ENCODE results near the gene CYTH3. TPM values are rescaled to one million over a fixed set of nuclear protein-coding genes. Genes with fewer than 3 reads are reported as not detected.
"Not testable (repeated sequence)": the region's sequence is repeated elsewhere in the genome, so short reads cannot be mapped to it uniquely, and the experiment has no call there.

The CYTH3 gene
- polyA plus RNA-seq, 2 donors = 5.7 to 7.2 TPM

- Histone ChIP-seq H3K27ac (ENCODE audit: low read depth in 2 of 2, low read length in 1 of 2) (no peak overlapping the region), H3K27me3 (ENCODE audit: control insufficient read depth in 1 of 2, insufficient read depth in 2 of 2, low read length in 2 of 2) (no peaks in the 10 kb centered on the region), H3K36me3 (ENCODE audit: control insufficient read depth in 2 of 2, insufficient read depth in 2 of 2, low read length in 1 of 2) (no peaks in the 10 kb centered on the region), H3K9me3 (ENCODE audit: control insufficient read depth in 2 of 2, insufficient read depth in 1 of 2, low read depth in 1 of 2, low read length in 1 of 2) (no peaks in the 10 kb centered on the region), H3K4me3 (ENCODE audit: low read depth in 1 of 2, low read length in 2 of 2) (no peak overlapping the region), H3K4me1 (ENCODE audit: control insufficient read depth in 2 of 2, insufficient read depth in 2 of 2, low read length in 1 of 2) (no peaks in the 10 kb centered on the region)
- whole genome bisulfite sequencing, 2 donors = 97% methylated on average over 5 of the region's 5 CpGs
These were observed 63.7 kb downstream of the CYTH3 start for GRCh38 chr7:6208573-6209328.

- no peak overlapping the region for H3K4me3 ChIP-seq (ENCODE audit: low read depth in 1 of 2, low read length in 2 of 2)
- H3K27ac ChIP-seq (ENCODE audit: low read depth in 2 of 2, low read length in 1 of 2) = no peak overlapping the region
- 70 to 74% methylated on average over 3 of the region's 3 CpGs for WGBS, 2 donors
These were observed 66.3 kb downstream of the CYTH3 start for GRCh38 chr7:6205971-6206660.

GRCh38 chr7:6203381-6203780, 69.0 kb downstream of the CYTH3 start:
- H3K4me1 ChIP-seq (ENCODE audit: control insufficient read depth in 2 of 2, insufficient read depth in 2 of 2, low read length in 1 of 2) = peaks cover 0 to 2% of the 10 kb centered on the region in 2 donors
- H3K9me3 ChIP-seq (ENCODE audit: control insufficient read depth in 2 of 2, insufficient read depth in 1 of 2, low read depth in 1 of 2, low read length in 1 of 2) = no peaks in the 10 kb centered on the region
- H3K27ac ChIP-seq (ENCODE audit: low read depth in 2 of 2, low read length in 1 of 2) = no peak overlapping the region
- H3K36me3 ChIP-seq (ENCODE audit: control insufficient read depth in 2 of 2, insufficient read depth in 2 of 2, low read length in 1 of 2) = peaks cover 0 to 2% of the 10 kb centered on the region in 2 donors
- 88 to 89% methylated on average over 5 of the region's 5 CpGs for WGBS, 2 donors
- H3K4me3 ChIP-seq (ENCODE audit: low read depth in 1 of 2, low read length in 2 of 2) = no peak overlapping the region
- no peaks in the 10 kb centered on the region for H3K27me3 ChIP-seq (ENCODE audit: control insufficient read depth in 1 of 2, insufficient read depth in 2 of 2, low read length in 2 of 2)

More at GRCh38 chr7:6205971-6206660, 66.3 kb downstream of the CYTH3 start:
- peaks cover 0 to under 1% of the 10 kb centered on the region in 2 donors for H3K36me3 ChIP-seq (ENCODE audit: control insufficient read depth in 2 of 2, insufficient read depth in 2 of 2, low read length in 1 of 2)
- H3K9me3 ChIP-seq (ENCODE audit: control insufficient read depth in 2 of 2, insufficient read depth in 1 of 2, low read depth in 1 of 2, low read length in 1 of 2) = no peaks in the 10 kb centered on the region
- H3K4me1 ChIP-seq (ENCODE audit: control insufficient read depth in 2 of 2, insufficient read depth in 2 of 2, low read length in 1 of 2) = peaks cover 0 to 2% of the 10 kb centered on the region in 2 donors
- H3K27me3 ChIP-seq (ENCODE audit: control insufficient read depth in 1 of 2, insufficient read depth in 2 of 2, low read length in 2 of 2) = no peaks in the 10 kb centered on the region

GRCh38 chr7:6202117-6202516, 70.3 kb downstream of the CYTH3 start:
- Histone ChIP-seq H3K27me3 (ENCODE audit: control insufficient read depth in 1 of 2, insufficient read depth in 2 of 2, low read length in 2 of 2) (no peaks in the 10 kb centered on the region), H3K4me3 (ENCODE audit: low read depth in 1 of 2, low read length in 2 of 2) (no peak overlapping the region), H3K4me1 (ENCODE audit: control insufficient read depth in 2 of 2, insufficient read depth in 2 of 2, low read length in 1 of 2) (peaks cover 0 to 2% of the 10 kb centered on the region in 2 donors), H3K9me3 (ENCODE audit: control insufficient read depth in 2 of 2, insufficient read depth in 1 of 2, low read depth in 1 of 2, low read length in 1 of 2) (no peaks in the 10 kb centered on the region), H3K36me3 (ENCODE audit: control insufficient read depth in 2 of 2, insufficient read depth in 2 of 2, low read length in 1 of 2) (peaks cover 0 to 2% of the 10 kb centered on the region in 2 donors), H3K27ac (ENCODE audit: low read depth in 2 of 2, low read length in 1 of 2) (no peak overlapping the region)
- WGBS, 2 donors = 84 to 91% methylated on average over 10 of the region's 10 CpGs

GRCh38 chr7:6200971-6201370, 71.5 kb downstream of the CYTH3 start:
- peaks cover 0 to 2% of the 10 kb centered on the region in 2 donors for H3K36me3 ChIP-seq (ENCODE audit: control insufficient read depth in 2 of 2, insufficient read depth in 2 of 2, low read length in 1 of 2)
- 96 to 98% methylated on average over 11 of the region's 11 CpGs for WGBS, 2 donors
- no peak overlapping the region for H3K4me3 ChIP-seq (ENCODE audit: low read depth in 1 of 2, low read length in 2 of 2)
- no peak overlapping the region for H3K27ac ChIP-seq (ENCODE audit: low read depth in 2 of 2, low read length in 1 of 2)
- H3K4me1 ChIP-seq (ENCODE audit: control insufficient read depth in 2 of 2, insufficient read depth in 2 of 2, low read length in 1 of 2) = peaks cover 0 to 2% of the 10 kb centered on the region in 2 donors
- H3K27me3 ChIP-seq (ENCODE audit: control insufficient read depth in 1 of 2, insufficient read depth in 2 of 2, low read length in 2 of 2) = no peaks in the 10 kb centered on the region
- no peaks in the 10 kb centered on the region for H3K9me3 ChIP-seq (ENCODE audit: control insufficient read depth in 2 of 2, insufficient read depth in 1 of 2, low read depth in 1 of 2, low read length in 1 of 2)

- Histone ChIP-seq H3K27ac (ENCODE audit: low read depth in 2 of 2, low read length in 1 of 2) (no peak overlapping the region), H3K4me3 (ENCODE audit: low read depth in 1 of 2, low read length in 2 of 2) (no peak overlapping the region), H3K4me1 (ENCODE audit: control insufficient read depth in 2 of 2, insufficient read depth in 2 of 2, low read length in 1 of 2) (peaks cover 0 to 2% of the 10 kb centered on the region in 2 donors), H3K36me3 (ENCODE audit: control insufficient read depth in 2 of 2, insufficient read depth in 2 of 2, low read length in 1 of 2) (peaks cover 0 to 2% of the 10 kb centered on the region in 2 donors), H3K27me3 (ENCODE audit: control insufficient read depth in 1 of 2, insufficient read depth in 2 of 2, low read length in 2 of 2) (no peaks in the 10 kb centered on the region), H3K9me3 (ENCODE audit: control insufficient read depth in 2 of 2, insufficient read depth in 1 of 2, low read depth in 1 of 2, low read length in 1 of 2) (no peaks in the 10 kb centered on the region)
- WGBS, 2 donors = 73 to 80% methylated on average over 4 of the region's 4 CpGs
These were observed 73.5 kb downstream of the CYTH3 start for GRCh38 chr7:6198689-6199595.

GRCh38 chr7:6197801-6198551, 74.4 kb downstream of the CYTH3 start:
- Histone ChIP-seq H3K9me3 (ENCODE audit: control insufficient read depth in 2 of 2, insufficient read depth in 1 of 2, low read depth in 1 of 2, low read length in 1 of 2) (no peaks in the 10 kb centered on the region), H3K36me3 (ENCODE audit: control insufficient read depth in 2 of 2, insufficient read depth in 2 of 2, low read length in 1 of 2) (peaks cover 0 to 2% of the 10 kb centered on the region in 2 donors), H3K27me3 (ENCODE audit: control insufficient read depth in 1 of 2, insufficient read depth in 2 of 2, low read length in 2 of 2) (no peaks in the 10 kb centered on the region), H3K27ac (ENCODE audit: low read depth in 2 of 2, low read length in 1 of 2) (no peak overlapping the region), H3K4me3 (ENCODE audit: low read depth in 1 of 2, low read length in 2 of 2) (no peak overlapping the region), H3K4me1 (ENCODE audit: control insufficient read depth in 2 of 2, insufficient read depth in 2 of 2, low read length in 1 of 2) (peaks cover 0 to 2% of the 10 kb centered on the region in 2 donors)
- WGBS, 2 donors = 75 to 85% methylated on average over 8 of the region's 8 CpGs

GRCh38 chr7:6193709-6194108, 78.7 kb downstream of the CYTH3 start:
- 83 to 86% methylated on average over 8 of the region's 8 CpGs for WGBS, 2 donors
- Histone ChIP-seq H3K9me3 (ENCODE audit: control insufficient read depth in 2 of 2, insufficient read depth in 1 of 2, low read depth in 1 of 2, low read length in 1 of 2) (no peaks in the 10 kb centered on the region), H3K27me3 (ENCODE audit: control insufficient read depth in 1 of 2, insufficient read depth in 2 of 2, low read length in 2 of 2) (no peaks in the 10 kb centered on the region), H3K36me3 (ENCODE audit: control insufficient read depth in 2 of 2, insufficient read depth in 2 of 2, low read length in 1 of 2) (no peaks in the 10 kb centered on the region), H3K4me3 (ENCODE audit: low read depth in 1 of 2, low read length in 2 of 2) (no peak overlapping the region), H3K27ac (ENCODE audit: low read depth in 2 of 2, low read length in 1 of 2) (no peak overlapping the region), H3K4me1 (ENCODE audit: control insufficient read depth in 2 of 2, insufficient read depth in 2 of 2, low read length in 1 of 2) (no peaks in the 10 kb centered on the region)

- 87 to 92% methylated on average over 7 of the region's 7 CpGs for WGBS, 2 donors
- H3K9me3 ChIP-seq (ENCODE audit: control insufficient read depth in 2 of 2, insufficient read depth in 1 of 2, low read depth in 1 of 2, low read length in 1 of 2); H3K27ac ChIP-seq (ENCODE audit: low read depth in 2 of 2, low read length in 1 of 2): not testable (repeated sequence)
These were observed 81.9 kb downstream of the CYTH3 start for GRCh38 chr7:6190563-6190962.

More at GRCh38 chr7:6190563-6190962, 81.9 kb downstream of the CYTH3 start:
- not testable (repeated sequence) for H3K4me3 ChIP-seq (ENCODE audit: low read depth in 1 of 2, low read length in 2 of 2); H3K36me3 ChIP-seq (ENCODE audit: control insufficient read depth in 2 of 2, insufficient read depth in 2 of 2, low read length in 1 of 2); H3K4me1 ChIP-seq (ENCODE audit: control insufficient read depth in 2 of 2, insufficient read depth in 2 of 2, low read length in 1 of 2); H3K27me3 ChIP-seq (ENCODE audit: control insufficient read depth in 1 of 2, insufficient read depth in 2 of 2, low read length in 2 of 2)
